Measurements from ENCODE around the gene WNT10A.

- no peak for TF ChIP-seq POLR2A (IDR thresholded peaks at IDR 0.05; ENCODE audit: low read depth, low read length)
- TF ChIP-seq TARDBP (IDR thresholded peaks at IDR 0.05; ENCODE audit: borderline replicate concordance): no peak
- no peak for TF ChIP-seq HDGF (IDR thresholded peaks at IDR 0.05)
- no peak for TF ChIP-seq CHD4 (IDR thresholded peaks at IDR 0.05)
- no peak for TF ChIP-seq ZBTB33 (IDR thresholded peaks at IDR 0.05)
- no peak for TF ChIP-seq E2F4 (IDR thresholded peaks at IDR 0.05; ENCODE audit: low read depth, low read length)
- no peak for TF ChIP-seq ATF2 (IDR thresholded peaks at IDR 0.05; ENCODE audit: low read length)
- TF ChIP-seq KLF5 (IDR thresholded peaks at IDR 0.05; ENCODE audit: partially characterized antibody): no peak
- no peak for TF ChIP-seq REST (IDR thresholded peaks at IDR 0.05; ENCODE audit: low read depth, low read length)
- no peak for TF ChIP-seq CBX3 (IDR thresholded peaks at IDR 0.05; ENCODE audit: borderline replicate concordance, low read depth)
These were observed 7.7 kb downstream of the WNT10A start for GRCh38 chr2:218888341-218888740.

Data from GM12878 (cell line).